ENCODE results near the gene PHPT1. TPM values are rescaled to one million over a fixed set of nuclear protein-coding genes. Genes with fewer than 3 reads are reported as not detected.

The PHPT1 gene
- total and polyA plus RNA-seq, 2 of the 13 experiments (the other 11 are each of a cell fraction or from before 2014, with no cell fraction given), result 189 to 192 TPM

GRCh38 chr9:136885950-136886578, 36.9 kb downstream of the PHPT1 start, which contains the start of gene TRAF2 (continued):
- TF ChIP-seq ZHX2 (IDR thresholded peaks at IDR 0.05; ENCODE audit: low read depth), result 0 out of 2 replicates have a peak, but pooled peaks have one; percentile 31
- TF ChIP-seq ZHX2 (CRISPR knock-in tag; IDR thresholded peaks at IDR 0.05; ENCODE audit: borderline replicate concordance), result no peak
- TF ChIP-seq ZNF333 (CRISPR knock-in tag; IDR thresholded peaks at IDR 0.05; ENCODE audit: borderline replicate concordance), result no peak; the same call in 1 of the 2 replicates
- TF ChIP-seq ZNF646 (CRISPR knock-in tag; IDR thresholded peaks at IDR 0.05), result no peak
- TF ChIP-seq ARID5B (CRISPR knock-in tag; IDR thresholded peaks at IDR 0.05), result no peak
- TF ChIP-seq THAP7 (CRISPR knock-in tag; IDR thresholded peaks at IDR 0.05), result no peak
- TF ChIP-seq SNRNP70 (IDR thresholded peaks at IDR 0.05; ENCODE audit: low read depth, low read length), result no peak
- no peak for TF ChIP-seq ZNF468 (CRISPR knock-in tag; IDR thresholded peaks at IDR 0.05)
- TF ChIP-seq ATF5 (CRISPR knock-in tag; IDR thresholded peaks at IDR 0.05; ENCODE audit: low read depth), result no peak

Measured in HepG2 (cell line).